Measurements from ENCODE around the gene MON2. TPM values are rescaled to one million over a fixed set of nuclear protein-coding genes. Genes with fewer than 3 reads are reported as not detected.
"Not testable (repeated sequence)": the region's sequence is repeated elsewhere in the genome, so short reads cannot be mapped to it uniquely, and the experiment has no call there.

MON2 gene
- total RNA-seq, 1 donor from 2014 or later: 43.4 TPM

GRCh38 chr12:62540354-62540753 is 73.7 kb downstream of the MON2 start:
- Mint-ChIP-seq H3K9me3 (ENCODE audit: unreplicated experiment) (no peaks in the 10 kb centered on the region), H3K27ac (ENCODE audit: unreplicated experiment) (no peak overlapping the region), H3K4me3 (ENCODE audit: unreplicated experiment) (no peak overlapping the region), H3K27me3 (ENCODE audit: unreplicated experiment) (no peaks in the 10 kb centered on the region), H3K4me1 (ENCODE audit: low read depth, unreplicated experiment) (no peaks in the 10 kb centered on the region), H3K36me3 (ENCODE audit: unreplicated experiment) (no peaks in the 10 kb centered on the region)
- no peak for DNase-seq
- TF ChIP-seq CTCF (IDR thresholded peaks at IDR 0.05; ENCODE audit: partially characterized antibody, unreplicated experiment): no peak

GRCh38 chr12:62542814-62543213 is 76.2 kb downstream of the MON2 start:
- DNase-seq: no peak
- Mint-ChIP-seq H3K27ac (ENCODE audit: unreplicated experiment) (no peak overlapping the region), H3K27me3 (ENCODE audit: unreplicated experiment) (no peaks in the 10 kb centered on the region), H3K36me3 (ENCODE audit: unreplicated experiment) (no peaks in the 10 kb centered on the region), H3K4me1 (ENCODE audit: low read depth, unreplicated experiment) (no peaks in the 10 kb centered on the region), H3K4me3 (ENCODE audit: unreplicated experiment) (no peak overlapping the region), H3K9me3 (ENCODE audit: unreplicated experiment) (no peaks in the 10 kb centered on the region)
- no peak for TF ChIP-seq CTCF (IDR thresholded peaks at IDR 0.05; ENCODE audit: partially characterized antibody, unreplicated experiment)

GRCh38 chr12:62543324-62543723 is 76.7 kb downstream of the MON2 start:
- no peak for DNase-seq
- Mint-ChIP-seq H3K4me3 (ENCODE audit: unreplicated experiment) (no peak overlapping the region), H3K4me1 (ENCODE audit: low read depth, unreplicated experiment) (no peaks in the 10 kb centered on the region), H3K27ac (ENCODE audit: unreplicated experiment) (no peak overlapping the region), H3K36me3 (ENCODE audit: unreplicated experiment) (no peaks in the 10 kb centered on the region), H3K27me3 (ENCODE audit: unreplicated experiment) (no peaks in the 10 kb centered on the region), H3K9me3 (ENCODE audit: unreplicated experiment) (no peaks in the 10 kb centered on the region)
- TF ChIP-seq CTCF (IDR thresholded peaks at IDR 0.05; ENCODE audit: partially characterized antibody, unreplicated experiment): no peak

- Mint-ChIP-seq H3K27ac (ENCODE audit: unreplicated experiment) (no peak overlapping the region), H3K9me3 (ENCODE audit: unreplicated experiment) (no peaks in the 10 kb centered on the region), H3K4me1 (ENCODE audit: low read depth, unreplicated experiment) (no peaks in the 10 kb centered on the region), H3K27me3 (ENCODE audit: unreplicated experiment) (no peaks in the 10 kb centered on the region), H3K4me3 (ENCODE audit: unreplicated experiment) (no peak overlapping the region), H3K36me3 (ENCODE audit: unreplicated experiment) (no peaks in the 10 kb centered on the region)
- no peak for DNase-seq
- no peak for TF ChIP-seq CTCF (IDR thresholded peaks at IDR 0.05; ENCODE audit: partially characterized antibody, unreplicated experiment)
Measured at GRCh38 chr12:62543741-62544140, 77.1 kb downstream of the MON2 start.

GRCh38 chr12:62552906-62553556 is 86.4 kb downstream of the MON2 start:
- no peaks in the 10 kb centered on the region for H3K4me1 Mint-ChIP-seq (ENCODE audit: low read depth, unreplicated experiment)
- no peak for TF ChIP-seq CTCF (IDR thresholded peaks at IDR 0.05; ENCODE audit: partially characterized antibody, unreplicated experiment)
- no peak overlapping the region for H3K27ac Mint-ChIP-seq (ENCODE audit: unreplicated experiment)
- no peaks in the 10 kb centered on the region for H3K36me3 Mint-ChIP-seq (ENCODE audit: unreplicated experiment)
- H3K27me3 Mint-ChIP-seq (ENCODE audit: unreplicated experiment): no peaks in the 10 kb centered on the region
- DNase-seq: no peak
- no peaks in the 10 kb centered on the region for H3K9me3 Mint-ChIP-seq (ENCODE audit: unreplicated experiment)
- no peak overlapping the region for H3K4me3 Mint-ChIP-seq (ENCODE audit: unreplicated experiment)

- not testable (repeated sequence) for H3K27ac Mint-ChIP-seq (ENCODE audit: unreplicated experiment); H3K4me1 Mint-ChIP-seq (ENCODE audit: low read depth, unreplicated experiment)
Measured at GRCh38 chr12:62559366-62559765, 92.7 kb downstream of the MON2 start.

More at GRCh38 chr12:62559366-62559765, 92.7 kb downstream of the MON2 start:
- not testable (repeated sequence) for H3K27me3 Mint-ChIP-seq (ENCODE audit: unreplicated experiment); H3K4me3 Mint-ChIP-seq (ENCODE audit: unreplicated experiment); H3K9me3 Mint-ChIP-seq (ENCODE audit: unreplicated experiment); H3K36me3 Mint-ChIP-seq (ENCODE audit: unreplicated experiment); DNase-seq

Measured in glutamatergic neuron (in vitro differentiated cells).